ENCODE results near the gene ACMSD. TPM values are rescaled to one million over a fixed set of nuclear protein-coding genes. Genes with fewer than 3 reads are reported as not detected.

ACMSD gene
- polyA plus RNA-seq, 1 of the 3 experiments (the other 2 are of a cell fraction), result not detected

DNA sequence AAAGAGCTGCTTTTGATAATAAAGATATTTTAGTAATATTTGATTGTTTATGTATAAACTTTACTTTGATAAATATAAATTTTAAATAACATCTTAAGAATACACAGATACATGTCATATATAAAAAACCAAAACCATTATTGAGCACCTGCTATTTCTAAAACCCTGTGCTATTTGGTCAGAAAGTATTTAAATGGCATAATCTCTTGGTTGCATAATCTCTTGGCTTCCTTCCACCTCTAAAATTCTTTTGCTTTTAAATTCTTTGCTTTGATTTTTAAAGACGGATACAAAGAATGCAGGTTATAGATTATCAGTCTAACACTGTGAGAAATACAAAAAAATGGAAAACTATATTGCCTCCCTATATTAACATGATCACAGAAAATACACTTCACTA, 36.9 kb downstream of the ACMSD start:
- no peaks in the 10 kb centered on the region for H3K4me1 ChIP-seq (ENCODE audit: control insufficient read depth in 1 of 2, insufficient read depth in 2 of 2, low read depth in 1 of 2, low read length in 1 of 2)
- no peak for DNase-seq
- POLR2A ChIA-PET, result no interaction called here

GRCh38 chr2:134882773-134883172, 44.4 kb downstream of the ACMSD start:
- CTCF ChIA-PET, result interaction anchor here (1.0 kb wide), 1 partner anchor 100 kb away, joined by 3 read pairs; no protein-coding TSS in a partner anchor

More for the DNA sequence above, 36.9 kb downstream of the ACMSD start:
- no peaks in the 10 kb centered on the region for H3K9me2 ChIP-seq
- no peaks in the 10 kb centered on the region for H4K20me1 ChIP-seq (ENCODE audit: insufficient read depth)
- H3K27me3 ChIP-seq (ENCODE audit: insufficient read depth), result no peaks in the 10 kb centered on the region
- TF ChIP-seq RXRA (IDR thresholded peaks at IDR 0.05; ENCODE audit: borderline replicate concordance, low read depth) (no peak), GABPA (IDR thresholded peaks at IDR 0.05; ENCODE audit: low read depth) (no peak), CHD2 (IDR thresholded peaks at IDR 0.05; ENCODE audit: low read length, partially characterized antibody) (no peak), NFIC (IDR thresholded peaks at IDR 0.05; ENCODE audit: borderline replicate concordance) (no peak), TCF12 (IDR thresholded peaks at IDR 0.05) (no peak), YY1 (IDR thresholded peaks at IDR 0.05; ENCODE audit: low read depth) (no peak), EZH2phosphoT487 (IDR thresholded peaks at IDR 0.05; ENCODE audit: borderline replicate concordance, low read depth) (no peak), MEF2A (IDR thresholded peaks at IDR 0.05; ENCODE audit: borderline replicate concordance, low read depth) (no peak), EP300 (IDR thresholded peaks at IDR 0.05; ENCODE audit: borderline replicate concordance in 1 of 2, low read depth in 1 of 2, low read length in 1 of 2) (no peak)
- TF ChIP-seq, protein P1, sequence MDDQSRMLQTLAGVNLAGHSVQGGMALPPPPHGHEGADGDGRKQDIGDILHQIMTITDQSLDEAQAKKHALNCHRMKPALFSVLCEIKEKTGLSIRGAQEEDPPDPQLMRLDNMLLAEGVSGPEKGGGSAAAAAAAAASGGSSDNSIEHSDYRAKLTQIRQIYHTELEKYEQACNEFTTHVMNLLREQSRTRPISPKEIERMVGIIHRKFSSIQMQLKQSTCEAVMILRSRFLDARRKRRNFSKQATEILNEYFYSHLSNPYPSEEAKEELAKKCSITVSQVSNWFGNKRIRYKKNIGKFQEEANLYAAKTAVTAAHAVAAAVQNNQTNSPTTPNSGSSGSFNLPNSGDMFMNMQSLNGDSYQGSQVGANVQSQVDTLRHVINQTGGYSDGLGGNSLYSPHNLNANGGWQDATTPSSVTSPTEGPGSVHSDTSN (IDR thresholded peaks at IDR 0.05), result no peak
- TF ChIP-seq, protein P2, sequence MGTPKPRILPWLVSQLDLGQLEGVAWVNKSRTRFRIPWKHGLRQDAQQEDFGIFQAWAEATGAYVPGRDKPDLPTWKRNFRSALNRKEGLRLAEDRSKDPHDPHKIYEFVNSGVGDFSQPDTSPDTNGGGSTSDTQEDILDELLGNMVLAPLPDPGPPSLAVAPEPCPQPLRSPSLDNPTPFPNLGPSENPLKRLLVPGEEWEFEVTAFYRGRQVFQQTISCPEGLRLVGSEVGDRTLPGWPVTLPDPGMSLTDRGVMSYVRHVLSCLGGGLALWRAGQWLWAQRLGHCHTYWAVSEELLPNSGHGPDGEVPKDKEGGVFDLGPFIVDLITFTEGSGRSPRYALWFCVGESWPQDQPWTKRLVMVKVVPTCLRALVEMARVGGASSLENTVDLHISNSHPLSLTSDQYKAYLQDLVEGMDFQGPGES (IDR thresholded peaks at IDR 0.05; ENCODE audit: low read depth, low read length), result no peak
- H3K4me3 ChIP-seq (ENCODE audit: low read depth in 2 of 2, low read length in 1 of 2), result no peak overlapping the region
- H3K27ac ChIP-seq (ENCODE audit: low read depth in 2 of 2, low read length in 1 of 2), result no peak overlapping the region
- no peaks in the 10 kb centered on the region for H3K9me3 ChIP-seq
- CTCF ChIA-PET, result interaction anchor here (0.5 kb wide), 1 partner anchor 989 kb away, joined by 3 read pairs; no protein-coding TSS in a partner anchor
- no peak overlapping the region for H2AFZ ChIP-seq (ENCODE audit: low read depth)
- no peak overlapping the region for H3K9ac ChIP-seq
- no peak overlapping the region for H3K4me2 ChIP-seq
- 73% methylated on average over 1 of the region's 1 CpG for WGBS (ENCODE audit: low lambda C conversion rate)
- no peaks in the 10 kb centered on the region for H3K79me2 ChIP-seq (ENCODE audit: insufficient read depth)
- no peaks in the 10 kb centered on the region for H3F3A ChIP-seq (replicated peaks; ENCODE audit: insufficient read depth)
- H3K36me3 ChIP-seq (replicated peaks in 1 of 2; ENCODE audit: control insufficient read depth in 1 of 2, insufficient read depth in 2 of 2, low read length in 1 of 2), result no peaks in the 10 kb centered on the region

More at GRCh38 chr2:134882773-134883172, 44.4 kb downstream of the ACMSD start:
- POLR2A ChIA-PET, result no interaction called here
- no peak for DNase-seq
- Histone ChIP-seq H3K9ac (no peak overlapping the region), H3K4me1 (ENCODE audit: control insufficient read depth in 1 of 2, insufficient read depth in 2 of 2, low read depth in 1 of 2, low read length in 1 of 2) (no peaks in the 10 kb centered on the region), H4K20me1 (ENCODE audit: insufficient read depth) (no peaks in the 10 kb centered on the region), H3K79me2 (ENCODE audit: insufficient read depth) (no peaks in the 10 kb centered on the region), H2AFZ (ENCODE audit: low read depth) (no peak overlapping the region), H3K27ac (ENCODE audit: low read depth in 2 of 2, low read length in 1 of 2) (no peak overlapping the region), H3K36me3 (replicated peaks in 1 of 2; ENCODE audit: control insufficient read depth in 1 of 2, insufficient read depth in 2 of 2, low read length in 1 of 2) (no peaks in the 10 kb centered on the region), H3K9me3 (no peaks in the 10 kb centered on the region), H3F3A (replicated peaks; ENCODE audit: insufficient read depth) (no peaks in the 10 kb centered on the region), H3K4me2 (no peak overlapping the region), H3K9me2 (no peaks in the 10 kb centered on the region), H3K4me3 (ENCODE audit: low read depth in 2 of 2, low read length in 1 of 2) (no peak overlapping the region), H3K27me3 (ENCODE audit: insufficient read depth) (no peaks in the 10 kb centered on the region)
- TF ChIP-seq GABPA (IDR thresholded peaks at IDR 0.05; ENCODE audit: low read depth), result no peak
- no peak for TF ChIP-seq TCF12 (IDR thresholded peaks at IDR 0.05)
- TF ChIP-seq CHD2 (IDR thresholded peaks at IDR 0.05; ENCODE audit: low read length, partially characterized antibody), result no peak
- no peak for TF ChIP-seq POLR2AphosphoS5 (IDR thresholded peaks at IDR 0.05; ENCODE audit: low read depth, low read length)
- TF ChIP-seq NFIC (IDR thresholded peaks at IDR 0.05; ENCODE audit: borderline replicate concordance), result no peak
- no peak for TF ChIP-seq RXRA (IDR thresholded peaks at IDR 0.05; ENCODE audit: borderline replicate concordance, low read depth)
- no peak for TF ChIP-seq EP300 (IDR thresholded peaks at IDR 0.05; ENCODE audit: borderline replicate concordance in 1 of 2, low read depth in 1 of 2, low read length in 1 of 2)
- no peak for TF ChIP-seq ZBTB33 (IDR thresholded peaks at IDR 0.05; ENCODE audit: borderline replicate concordance, low read depth)
- no peak for TF ChIP-seq FOXM1 (IDR thresholded peaks at IDR 0.05; ENCODE audit: low read depth)
- no peak for TF ChIP-seq EZH2phosphoT487 (IDR thresholded peaks at IDR 0.05; ENCODE audit: borderline replicate concordance, low read depth)
- no peak for TF ChIP-seq ELF1 (IDR thresholded peaks at IDR 0.05)
- TF ChIP-seq YY1 (IDR thresholded peaks at IDR 0.05; ENCODE audit: low read depth), result no peak
- TF ChIP-seq TEAD4 (IDR thresholded peaks at IDR 0.05; ENCODE audit: borderline replicate concordance, insufficient read depth), result no peak
